ENCODE data around the gene SV2C.

The SV2C gene

DNA sequence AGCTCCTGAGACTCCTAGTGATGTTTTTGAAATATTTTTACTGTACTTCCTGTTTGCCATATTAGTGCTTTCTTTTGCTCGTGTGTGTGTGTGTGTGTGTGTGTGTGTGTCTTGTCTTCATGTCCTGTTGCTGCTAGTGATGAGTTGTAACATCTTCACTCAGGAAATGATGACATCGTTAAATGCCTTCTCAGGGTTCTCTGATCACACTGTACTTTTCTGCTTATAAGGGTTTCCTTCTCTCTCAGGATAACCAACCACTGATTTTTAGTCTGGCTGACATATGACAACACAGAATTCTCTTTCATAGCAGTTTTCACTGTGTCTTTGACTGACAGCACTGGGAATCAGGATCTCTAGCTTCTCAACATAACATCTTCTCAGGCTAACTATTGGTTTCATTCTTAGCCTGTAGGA, 16.1 kb downstream of the SV2C start:
- DNase-seq (ENCODE audit: low read depth), result no peak

DNA sequence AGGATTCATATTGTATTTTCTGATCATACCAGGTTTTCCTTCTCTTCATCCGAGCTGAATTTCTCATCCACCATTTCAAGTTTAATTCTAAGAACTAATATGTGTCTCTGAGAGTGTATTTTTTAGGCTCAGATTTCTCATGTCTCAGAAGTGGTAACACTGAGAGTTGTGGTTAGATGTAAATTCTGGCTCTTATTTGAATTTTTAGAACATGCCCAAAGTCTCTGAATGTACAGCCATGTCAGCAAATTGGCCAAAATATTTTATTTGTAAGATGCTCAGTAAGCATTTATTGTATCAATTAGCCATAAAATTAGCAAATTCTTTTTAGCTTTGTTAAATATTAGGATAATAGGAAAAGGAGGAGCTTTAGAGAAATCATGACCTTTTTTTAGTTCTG, 16.6 kb downstream of the SV2C start:
- no peak for DNase-seq (ENCODE audit: low read depth)

GRCh38 chr5:76104027-76104426, 20.8 kb downstream of the SV2C start:
- DNase-seq (ENCODE audit: low read depth), result no peak

DNA sequence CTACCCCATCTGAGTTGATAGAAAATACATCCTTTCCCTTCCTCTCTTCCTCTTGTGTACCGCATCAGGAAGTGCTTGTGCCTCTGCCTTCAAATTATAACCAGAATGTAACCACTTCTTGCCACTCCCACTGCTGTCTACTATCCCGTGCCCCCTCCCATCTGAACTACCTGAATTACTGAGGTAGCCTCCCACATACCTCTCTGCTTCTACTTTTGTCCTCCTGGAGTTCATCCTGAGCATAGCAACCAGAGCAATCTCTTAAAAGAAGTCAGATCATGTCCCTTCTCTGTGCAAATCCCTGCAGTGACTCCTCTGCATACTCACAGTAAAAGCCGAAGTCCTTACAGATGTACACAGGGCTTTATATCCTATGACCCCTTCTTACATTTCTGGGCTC, 23.0 kb downstream of the SV2C start:
- DNase-seq (ENCODE audit: low read depth), result no peak

- no peak for DNase-seq (ENCODE audit: low read depth)
Measured at GRCh38 chr5:76111477-76112174, 28.4 kb downstream of the SV2C start.

- no peak for DNase-seq (ENCODE audit: low read depth)
Measured at GRCh38 chr5:76113103-76113502, 29.9 kb downstream of the SV2C start.

GRCh38 chr5:76114179-76114851, 31.1 kb downstream of the SV2C start:
- DNase-seq (ENCODE audit: low read depth), result no peak

DNA sequence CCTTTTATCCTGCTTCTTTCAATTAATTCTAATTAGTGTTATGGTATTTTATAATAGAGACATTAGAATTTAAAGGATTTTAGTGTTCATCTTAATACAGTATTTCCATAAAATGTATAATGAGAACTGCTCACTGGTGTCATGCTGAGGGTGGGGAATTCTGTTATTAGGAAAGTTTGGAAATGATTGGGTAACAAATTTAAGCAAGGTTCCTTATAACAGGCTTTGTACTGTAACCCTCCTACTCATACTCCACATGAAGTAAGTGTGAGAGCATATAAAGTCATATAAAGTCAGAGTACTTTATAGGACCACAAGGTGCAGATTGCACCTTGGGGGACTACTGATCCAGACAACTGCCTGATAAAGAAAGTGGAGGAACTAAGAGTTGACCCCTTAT, 42.2 kb downstream of the SV2C start:
- DNase-seq (ENCODE audit: low read depth), result no peak

GRCh38 chr5:76125888-76126287, 42.7 kb downstream of the SV2C start:
- no peak for DNase-seq (ENCODE audit: low read depth)

DNA sequence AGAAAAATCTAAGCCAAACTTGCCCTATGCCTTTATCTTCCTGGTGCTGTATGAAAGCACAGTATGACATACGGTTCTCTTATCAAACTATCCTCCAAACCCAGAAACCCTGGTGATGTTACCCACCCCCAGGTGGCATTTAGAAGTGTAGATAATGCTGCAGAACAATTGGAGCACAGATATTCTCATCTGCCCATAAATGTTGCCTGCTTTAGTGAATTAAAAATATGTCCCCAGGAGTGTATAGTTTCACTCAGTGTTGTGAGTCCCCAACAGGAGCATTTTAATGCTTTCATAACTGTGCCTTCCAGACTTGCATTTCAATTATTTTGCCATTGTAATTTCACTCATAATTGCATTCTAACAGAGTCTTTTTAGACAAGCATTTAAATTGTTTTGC, 50.8 kb downstream of the SV2C start:
- DNase-seq (ENCODE audit: low read depth), result no peak

DNA sequence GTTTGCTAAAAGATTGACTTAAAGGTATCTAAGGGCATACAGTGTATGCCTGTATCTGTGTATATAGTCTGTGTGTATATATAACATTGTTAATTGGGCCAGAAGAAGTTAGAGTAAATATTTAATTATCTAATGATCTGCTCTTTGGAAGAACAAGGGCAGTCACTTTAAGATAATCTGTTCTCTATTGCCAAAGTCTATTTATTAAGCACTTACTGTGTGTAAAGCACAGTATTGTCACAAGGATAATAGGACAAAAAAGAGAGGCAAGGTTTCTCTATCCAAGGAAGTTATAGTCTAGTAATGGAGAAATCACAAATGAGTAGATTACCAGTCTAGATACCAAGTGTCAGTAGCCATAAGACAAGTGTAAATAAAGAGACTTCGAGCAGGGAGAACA, 51.5 kb downstream of the SV2C start:
- DNase-seq (ENCODE audit: low read depth), result no peak

DNA sequence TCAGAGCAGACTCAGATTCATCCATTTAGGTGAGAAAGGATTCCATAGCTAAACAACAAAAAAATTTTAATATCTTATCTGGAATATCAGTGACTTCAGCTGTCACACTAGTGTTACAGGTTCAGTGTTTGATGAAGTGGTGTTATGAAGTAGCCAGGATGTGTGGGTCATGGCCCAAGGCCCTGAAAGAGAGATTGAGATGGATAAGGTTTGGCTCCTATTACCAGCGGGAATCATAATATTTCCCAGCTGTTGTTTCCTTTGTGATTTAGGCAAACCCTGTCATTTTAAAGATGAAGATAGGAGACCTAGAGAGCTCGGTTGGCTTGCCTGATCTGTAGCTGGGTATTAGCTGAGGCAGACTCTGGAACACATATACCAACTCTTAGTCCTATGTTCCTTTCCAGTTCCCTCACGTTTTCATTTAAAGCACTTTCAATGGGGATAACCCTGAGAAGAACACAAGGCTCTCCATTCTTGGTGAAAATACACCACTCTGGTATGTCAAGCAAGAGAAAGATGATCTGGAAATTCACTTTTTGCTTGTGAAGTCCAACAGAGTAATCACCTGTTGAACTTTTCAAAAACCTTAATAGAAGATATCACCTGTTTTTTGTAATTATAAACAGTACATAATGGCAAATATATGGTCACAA, 54.8 kb downstream of the SV2C start:
- DNase-seq (ENCODE audit: low read depth), result no peak

DNA sequence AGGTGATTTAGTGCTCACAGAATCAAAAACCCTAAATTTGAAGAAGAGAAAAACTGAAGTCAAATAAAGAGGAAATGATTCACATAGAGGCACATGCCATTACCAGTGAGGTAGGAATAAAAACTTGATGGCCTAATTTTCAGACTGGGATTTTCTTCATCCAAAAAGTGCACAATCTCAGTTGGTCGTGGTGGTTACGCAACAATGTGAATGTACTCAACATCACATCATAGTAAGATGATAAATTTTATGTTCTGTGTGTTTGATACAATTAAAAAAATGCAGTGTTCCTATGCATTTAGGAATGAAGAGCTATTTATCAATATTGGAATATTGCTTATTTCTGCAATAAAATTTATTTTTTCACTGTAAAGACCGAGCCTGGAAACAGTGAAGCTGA, 60.7 kb downstream of the SV2C start:
- no peak for DNase-seq (ENCODE audit: low read depth)

DNA sequence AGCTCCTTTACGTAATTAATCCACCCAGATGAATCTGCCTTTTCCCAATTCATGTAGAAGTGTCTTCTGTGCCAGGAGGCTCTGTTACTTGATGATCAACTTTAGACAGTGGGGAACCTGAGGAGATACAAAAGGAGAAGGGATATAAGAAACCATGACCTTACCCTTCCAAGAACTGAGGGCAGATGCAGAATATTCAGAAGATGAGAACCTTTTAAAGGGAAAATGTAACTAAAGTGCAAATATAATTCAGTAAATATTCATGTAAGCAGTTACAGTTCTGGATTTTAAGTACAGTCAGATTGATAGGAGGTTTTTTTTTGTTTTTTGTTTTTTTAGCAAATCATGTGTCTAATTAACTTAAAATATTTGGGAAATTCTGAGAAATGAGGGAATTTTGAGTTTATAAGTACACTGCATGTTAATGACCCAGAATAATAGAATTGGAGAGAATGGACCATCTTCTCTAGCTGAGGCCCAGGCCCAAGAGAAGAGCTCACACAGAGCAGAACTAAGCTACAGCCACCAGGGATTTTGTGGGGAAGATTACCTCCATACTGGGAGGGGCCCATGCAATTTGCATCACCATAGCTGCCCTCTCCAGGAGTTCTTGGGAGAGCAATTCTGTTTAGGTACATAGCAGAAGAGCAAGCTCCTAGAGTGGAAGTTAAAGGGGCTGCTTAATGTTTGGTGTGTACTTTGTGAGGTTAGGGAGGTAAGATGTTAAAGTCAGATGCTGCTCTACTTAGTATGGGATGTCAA, 61.5 kb downstream of the SV2C start:
- DNase-seq (ENCODE audit: low read depth), result no peak

DNA sequence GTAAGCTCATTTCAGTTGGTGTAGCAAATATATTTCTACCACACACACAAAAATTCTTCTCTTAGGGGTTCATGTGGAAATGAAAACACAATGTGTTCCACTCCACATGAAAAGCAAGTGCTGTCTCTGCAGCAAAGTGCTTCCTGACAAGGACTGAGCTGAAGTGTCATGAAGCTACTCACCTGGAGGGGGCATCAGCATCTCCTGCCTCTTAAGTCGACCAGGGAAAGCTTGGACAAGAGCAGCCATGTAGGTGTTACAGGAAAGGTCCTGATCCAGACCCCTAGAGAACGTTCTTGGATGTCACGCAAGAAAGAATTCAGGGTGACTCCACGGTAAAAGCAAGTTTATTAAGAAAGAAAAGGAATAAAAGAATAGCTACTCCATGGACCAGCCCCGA, 62.8 kb downstream of the SV2C start:
- no peak for DNase-seq (ENCODE audit: low read depth)

- DNase-seq (ENCODE audit: low read depth), result no peak
Measured at GRCh38 chr5:76149636-76150035, 66.5 kb downstream of the SV2C start.

DNA sequence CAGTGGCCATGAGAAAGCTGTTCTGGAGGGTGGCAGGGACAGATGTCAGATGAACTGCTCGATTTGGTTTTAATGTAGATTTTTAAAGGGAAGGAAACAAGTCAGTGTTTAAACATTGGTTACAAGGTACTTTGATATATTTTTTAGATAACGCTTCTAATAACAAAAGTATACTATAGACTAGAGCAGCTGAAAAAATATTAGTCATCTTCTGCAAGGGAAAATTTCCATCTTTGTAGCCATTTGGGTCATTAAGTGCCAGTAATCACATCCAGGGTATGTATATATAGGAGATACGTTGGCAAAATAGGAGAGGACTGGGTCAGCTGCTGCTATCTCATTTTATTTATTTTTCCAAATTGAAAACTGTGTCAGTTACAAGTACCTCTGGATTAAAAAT, 69.0 kb downstream of the SV2C start:
- no peak for DNase-seq (ENCODE audit: low read depth)

- DNase-seq (ENCODE audit: low read depth), result no peak
Measured at GRCh38 chr5:76152700-76153099, 69.5 kb downstream of the SV2C start.

DNA sequence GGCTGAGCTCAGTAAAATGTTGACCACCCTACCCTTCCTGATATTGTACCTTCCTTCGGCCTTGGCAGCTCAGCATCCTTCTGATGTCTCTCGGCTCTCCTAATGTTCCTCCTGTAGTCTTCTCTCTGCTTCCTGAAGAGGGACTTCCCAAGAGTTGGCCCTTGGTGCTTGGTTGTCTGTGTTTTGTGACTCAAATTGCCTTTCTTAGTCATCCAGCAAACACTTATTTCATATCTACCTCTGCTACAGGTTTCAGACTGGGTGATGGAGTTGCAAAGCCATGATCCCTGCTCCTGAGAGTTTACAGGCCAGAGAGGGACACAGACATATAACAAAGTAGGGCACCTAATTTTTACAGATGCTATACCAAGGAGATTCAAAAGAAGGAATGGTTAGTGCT, 70.1 kb downstream of the SV2C start:
- DNase-seq (ENCODE audit: low read depth), result no peak

DNA sequence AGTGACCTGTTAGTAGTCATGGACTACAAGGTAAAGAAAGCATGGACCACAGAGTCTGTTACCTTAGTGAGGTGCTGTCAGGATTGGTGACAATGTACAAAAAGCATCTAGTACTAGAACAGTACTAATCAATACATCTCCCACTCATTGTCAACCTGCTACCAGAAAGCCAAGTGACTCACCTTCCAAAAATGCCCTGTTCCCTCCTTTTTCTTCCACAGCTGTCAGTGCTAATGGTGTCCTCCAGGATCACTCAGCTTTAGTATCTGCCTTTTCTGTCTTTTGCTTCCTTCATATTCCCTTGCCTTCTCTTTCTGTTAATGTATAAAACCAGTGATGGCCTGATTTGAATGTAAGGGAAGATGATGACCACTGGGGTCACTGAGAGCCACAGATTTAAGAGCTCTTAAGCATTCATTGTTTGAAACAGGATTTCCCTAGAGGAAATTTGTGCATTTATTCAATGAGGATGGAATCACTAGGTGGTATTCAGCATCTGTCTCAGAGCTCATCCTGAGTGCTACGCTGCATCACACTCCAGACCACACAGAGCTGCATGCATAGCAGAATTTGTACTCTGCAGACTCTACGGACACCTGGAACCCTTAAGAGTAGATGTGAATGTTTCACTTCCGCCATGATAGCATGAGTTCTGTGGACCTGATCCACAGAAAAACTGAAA, 71.0 kb downstream of the SV2C start:
- no peak for DNase-seq (ENCODE audit: low read depth)

DNA sequence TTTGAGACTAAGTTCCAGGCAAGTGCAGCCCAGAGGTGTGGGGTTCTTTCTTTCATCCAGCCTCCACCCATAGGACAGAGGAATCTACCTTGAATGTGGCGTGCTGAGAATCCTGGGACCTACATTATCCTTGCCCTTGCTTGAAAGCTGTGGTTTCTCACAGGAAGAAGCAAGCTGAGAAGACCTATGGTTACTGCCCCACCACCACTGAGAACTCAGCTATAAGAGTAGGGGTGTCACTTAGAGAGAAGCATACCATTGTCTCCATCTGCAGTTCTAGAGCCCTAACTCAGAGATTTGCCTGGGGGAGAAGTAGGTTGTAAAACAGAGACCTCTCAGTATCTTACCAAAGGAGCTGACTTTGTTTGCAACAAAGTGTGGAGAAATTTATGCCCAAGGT, 72.4 kb downstream of the SV2C start:
- no peak for DNase-seq (ENCODE audit: low read depth)

- no peak for DNase-seq (ENCODE audit: low read depth)
Measured at GRCh38 chr5:76162335-76162734, 79.2 kb downstream of the SV2C start.

All from stimulated activated CD8-positive, alpha-beta memory T cell treated with anti-CD3 and anti-CD28 coated beads, Interleukin-4, amount 100 ng/mL, for 24 hours (primary cell).